OCI-LY3 (cell line): ENCODE measurements around the gene STARD13.

Experiments
- EZH2phosphoT487 ChIP-seq: fragments of 200-600 bp; shearing (Covaris generic); IDR thresholded peaks from 2 replicates; pipeline ENCODE4 v1.6.1; 2018; ENCODE audit warnings: antibody characterized with exemption, mixed run types, low read depth
- TF ChIP-seq, protein P1 (sequence below): fragments of 200-600, 300-600 bp; sonication (generic); IDR thresholded peaks from 2 replicates; pipeline ENCODE4 v1.5.1; 2014; ENCODE audit warnings: antibody characterized with exemption, low read length, low read depth

DNA sequence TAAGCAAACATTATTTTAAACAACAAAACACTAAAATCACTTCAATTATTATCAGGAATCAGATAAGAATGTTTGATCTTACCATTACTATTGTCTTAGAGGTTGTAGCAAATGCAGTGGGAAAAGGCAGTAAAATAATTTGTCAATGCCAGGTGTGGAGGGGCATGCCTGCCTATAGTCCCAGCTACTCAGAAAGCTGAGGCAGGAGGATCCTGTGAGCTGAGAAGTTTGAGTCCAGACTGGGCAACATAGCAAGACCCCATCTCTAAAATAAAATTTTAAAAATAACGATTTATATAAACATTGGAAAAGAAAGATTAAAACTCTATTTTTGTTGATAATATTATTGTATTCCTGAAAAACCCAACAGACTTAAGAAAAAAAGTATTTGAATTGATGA is 202.5 kb downstream of the STARD13 start:
- TF ChIP-seq, protein P1, sequence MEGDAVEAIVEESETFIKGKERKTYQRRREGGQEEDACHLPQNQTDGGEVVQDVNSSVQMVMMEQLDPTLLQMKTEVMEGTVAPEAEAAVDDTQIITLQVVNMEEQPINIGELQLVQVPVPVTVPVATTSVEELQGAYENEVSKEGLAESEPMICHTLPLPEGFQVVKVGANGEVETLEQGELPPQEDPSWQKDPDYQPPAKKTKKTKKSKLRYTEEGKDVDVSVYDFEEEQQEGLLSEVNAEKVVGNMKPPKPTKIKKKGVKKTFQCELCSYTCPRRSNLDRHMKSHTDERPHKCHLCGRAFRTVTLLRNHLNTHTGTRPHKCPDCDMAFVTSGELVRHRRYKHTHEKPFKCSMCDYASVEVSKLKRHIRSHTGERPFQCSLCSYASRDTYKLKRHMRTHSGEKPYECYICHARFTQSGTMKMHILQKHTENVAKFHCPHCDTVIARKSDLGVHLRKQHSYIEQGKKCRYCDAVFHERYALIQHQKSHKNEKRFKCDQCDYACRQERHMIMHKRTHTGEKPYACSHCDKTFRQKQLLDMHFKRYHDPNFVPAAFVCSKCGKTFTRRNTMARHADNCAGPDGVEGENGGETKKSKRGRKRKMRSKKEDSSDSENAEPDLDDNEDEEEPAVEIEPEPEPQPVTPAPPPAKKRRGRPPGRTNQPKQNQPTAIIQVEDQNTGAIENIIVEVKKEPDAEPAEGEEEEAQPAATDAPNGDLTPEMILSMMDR, result no peak
- TF ChIP-seq EZH2phosphoT487, result no peak
